ENCODE measurements around the gene SLC6A3. TPM values are rescaled to one million over a fixed set of nuclear protein-coding genes. Genes with fewer than 3 reads are reported as not detected.

Gene SLC6A3
- total and polyA plus RNA-seq, 9 donors = 0.05 to 0.62 (median 0.40) TPM

- intact Hi-C loops (cut with DNase I) = no loop called here
- Histone ChIP-seq H3K27ac (peak overlapping the region in 1 of 2 donors; percentile 49), H3K9me3 (no peaks in the 10 kb centered on the region), H3K36me3 (no peaks in the 10 kb centered on the region), H3K4me1 (ENCODE audit: insufficient read depth) (peaks cover 6% of the 10 kb centered on the region), H3K27me3 (no peaks in the 10 kb centered on the region), H3K4me3 (peak overlapping the region; percentile 47)
- TF ChIP-seq POLR2A (IDR thresholded peaks at IDR 0.05) = no peak
- no peak for TF ChIP-seq EP300 (IDR thresholded peaks at IDR 0.05)
- TF ChIP-seq, protein P1, sequence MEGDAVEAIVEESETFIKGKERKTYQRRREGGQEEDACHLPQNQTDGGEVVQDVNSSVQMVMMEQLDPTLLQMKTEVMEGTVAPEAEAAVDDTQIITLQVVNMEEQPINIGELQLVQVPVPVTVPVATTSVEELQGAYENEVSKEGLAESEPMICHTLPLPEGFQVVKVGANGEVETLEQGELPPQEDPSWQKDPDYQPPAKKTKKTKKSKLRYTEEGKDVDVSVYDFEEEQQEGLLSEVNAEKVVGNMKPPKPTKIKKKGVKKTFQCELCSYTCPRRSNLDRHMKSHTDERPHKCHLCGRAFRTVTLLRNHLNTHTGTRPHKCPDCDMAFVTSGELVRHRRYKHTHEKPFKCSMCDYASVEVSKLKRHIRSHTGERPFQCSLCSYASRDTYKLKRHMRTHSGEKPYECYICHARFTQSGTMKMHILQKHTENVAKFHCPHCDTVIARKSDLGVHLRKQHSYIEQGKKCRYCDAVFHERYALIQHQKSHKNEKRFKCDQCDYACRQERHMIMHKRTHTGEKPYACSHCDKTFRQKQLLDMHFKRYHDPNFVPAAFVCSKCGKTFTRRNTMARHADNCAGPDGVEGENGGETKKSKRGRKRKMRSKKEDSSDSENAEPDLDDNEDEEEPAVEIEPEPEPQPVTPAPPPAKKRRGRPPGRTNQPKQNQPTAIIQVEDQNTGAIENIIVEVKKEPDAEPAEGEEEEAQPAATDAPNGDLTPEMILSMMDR (IDR thresholded peaks at IDR 0.05) = no peak
- WGBS, 3 donors = 0% methylated on average over 32 to 36 of the region's 36 CpGs
- DNase-seq = peak; percentile 37 to 71 (median 57)
These were observed 58.9 kb downstream of the SLC6A3 start for GRCh38 chr5:1386274-1386717.

GRCh38 chr5:1385395-1386273 is 59.6 kb downstream of the SLC6A3 start:
- Histone ChIP-seq H3K27me3 (no peaks in the 10 kb centered on the region), H3K4me1 (ENCODE audit: insufficient read depth) (peaks cover 6% of the 10 kb centered on the region), H3K36me3 (no peaks in the 10 kb centered on the region), H3K27ac (peak overlapping the region in 1 of 2 donors; percentile 49), H3K4me3 (peak overlapping the region; percentile 47), H3K9me3 (no peaks in the 10 kb centered on the region)
- DNase-seq = peak; percentile 75 to 85 (median 81)
- intact Hi-C loops (cut with DNase I) = no loop called here
- WGBS, 3 donors = 8 to 19% (median 14%) methylated on average over 32 to 48 of the region's 48 CpGs
- TF ChIP-seq EP300 (IDR thresholded peaks at IDR 0.05) (no peak), POLR2A (IDR thresholded peaks at IDR 0.05) (no peak)
- TF ChIP-seq, protein P1 (IDR thresholded peaks at IDR 0.05) = peak in 1 of 3 donors; percentile 13

DNA sequence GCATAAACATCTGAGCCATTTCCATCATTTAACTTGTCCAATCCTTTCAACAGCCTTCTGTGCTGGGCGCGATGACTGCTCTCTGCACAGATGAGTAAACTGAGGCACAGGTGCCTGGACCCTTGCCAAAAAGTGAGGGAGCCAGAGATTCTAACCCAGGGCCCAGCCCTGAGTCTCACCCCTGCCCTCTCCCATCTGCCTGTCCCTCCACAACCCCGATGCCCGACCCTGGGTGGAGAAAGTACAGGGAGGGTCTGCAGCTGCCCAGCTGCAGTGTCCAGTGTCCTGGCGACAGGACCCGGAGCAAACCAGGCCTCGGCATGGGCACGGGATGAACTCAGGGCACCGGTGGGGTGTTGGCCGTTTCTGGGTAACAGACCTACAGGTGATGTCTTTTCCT is 60.7 kb downstream of the SLC6A3 start:
- TF ChIP-seq, protein P1 (IDR thresholded peaks at IDR 0.05) = no peak
- no peak for TF ChIP-seq EP300 (IDR thresholded peaks at IDR 0.05)
- no peak for TF ChIP-seq POLR2A (IDR thresholded peaks at IDR 0.05)
- Histone ChIP-seq H3K27me3 (no peaks in the 10 kb centered on the region), H3K9me3 (no peaks in the 10 kb centered on the region), H3K4me3 (no peak overlapping the region), H3K4me1 (ENCODE audit: insufficient read depth) (peaks cover 6% of the 10 kb centered on the region), H3K36me3 (no peaks in the 10 kb centered on the region), H3K27ac (no peak overlapping the region)
- intact Hi-C loops (cut with DNase I) = no loop called here
- WGBS, 3 donors = 73 to 91% (median 83%) methylated on average over 10 of the region's 10 CpGs
- no peak for DNase-seq

GRCh38 chr5:1383886-1384401 is 61.3 kb downstream of the SLC6A3 start:
- no peak overlapping the region for H3K4me3 ChIP-seq
- peaks cover 6% of the 10 kb centered on the region for H3K4me1 ChIP-seq (ENCODE audit: insufficient read depth)
- intact Hi-C loops (cut with DNase I) = no loop called here
- H3K9me3 ChIP-seq = no peaks in the 10 kb centered on the region
- TF ChIP-seq POLR2A (IDR thresholded peaks at IDR 0.05) = no peak
- TF ChIP-seq, protein P1 (IDR thresholded peaks at IDR 0.05) = no peak
- no peak for TF ChIP-seq EP300 (IDR thresholded peaks at IDR 0.05)
- no peaks in the 10 kb centered on the region for H3K36me3 ChIP-seq
- 75 to 80% (median 76%) methylated on average over 7 to 8 of the region's 8 CpGs for WGBS, 3 donors
- no peak for DNase-seq
- no peak overlapping the region for H3K27ac ChIP-seq
- no peaks in the 10 kb centered on the region for H3K27me3 ChIP-seq

Data from ovary (tissue), 9 donors.